ENCODE results near the gene TRIO.
"Not testable (repeated sequence)": the region's sequence is repeated elsewhere in the genome, so short reads cannot be mapped to it uniquely, and the experiment has no call there.

Gene TRIO

DNA sequence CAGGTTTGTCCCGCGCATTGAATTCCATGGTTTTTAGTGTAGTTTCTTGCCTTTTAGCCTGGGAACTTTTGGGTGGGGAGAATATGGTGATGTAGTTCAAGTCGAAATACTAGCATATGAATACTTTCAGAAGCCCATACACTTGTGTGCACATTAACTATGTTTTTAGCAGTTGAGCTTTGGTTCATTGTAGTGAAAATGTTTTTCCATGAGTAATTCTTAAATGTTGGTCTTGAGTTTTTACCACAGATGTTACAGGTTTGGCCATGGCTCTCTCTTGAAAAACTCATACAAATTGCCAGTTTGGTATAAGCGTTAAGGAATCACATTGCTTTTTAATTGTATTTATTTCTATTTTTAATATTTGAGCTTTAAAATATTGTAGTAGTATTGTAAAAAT lies 45.6 kb downstream of the TRIO start:
- no peak for DNase-seq

GRCh38 chr5:14189680-14190079 lies 46.5 kb downstream of the TRIO start:
- DNase-seq: no peak

GRCh38 chr5:14190194-14191164 lies 47.3 kb downstream of the TRIO start:
- peak; percentile 79 for DNase-seq

GRCh38 chr5:14191325-14191724 lies 48.2 kb downstream of the TRIO start:
- DNase-seq: no peak

DNA sequence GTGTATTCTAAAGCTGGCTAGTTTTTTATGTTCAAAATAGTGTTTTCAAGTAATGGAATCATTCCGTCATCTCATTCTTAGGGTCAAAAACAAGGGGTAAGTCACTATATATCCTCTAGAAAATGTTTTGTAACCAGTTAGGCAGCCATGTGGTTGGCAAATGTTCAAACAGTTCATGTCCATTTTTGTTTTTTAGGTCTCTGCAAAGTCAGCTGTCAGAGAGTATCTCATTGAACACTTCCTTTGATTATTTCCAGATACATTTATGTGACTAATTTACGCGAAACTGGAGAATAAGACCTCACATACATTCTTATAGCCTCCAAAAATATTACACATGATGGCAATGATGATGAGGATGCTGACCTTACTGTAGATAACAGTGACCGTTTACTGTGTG lies 50.4 kb downstream of the TRIO start:
- no peak for DNase-seq

DNA sequence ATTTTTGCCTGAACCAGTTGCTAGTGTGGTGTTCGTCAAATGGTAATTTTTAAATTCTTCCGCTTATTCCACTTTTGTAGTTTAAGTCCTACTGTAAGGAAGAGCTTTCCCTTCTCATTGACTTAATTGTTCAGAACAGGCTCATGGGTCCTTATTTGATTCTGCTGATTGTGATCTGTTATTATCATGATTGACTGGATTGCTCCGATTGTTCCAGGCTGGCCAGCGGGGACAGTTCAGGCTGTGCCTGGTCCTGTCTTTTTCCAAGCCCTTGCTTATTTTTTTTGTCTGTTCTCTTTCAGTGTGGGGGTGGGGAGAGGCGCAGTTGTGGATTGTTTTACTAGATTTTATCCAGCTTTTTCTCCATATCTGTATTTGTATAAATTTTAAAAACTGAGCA lies 52.4 kb downstream of the TRIO start:
- no peak for DNase-seq

DNA sequence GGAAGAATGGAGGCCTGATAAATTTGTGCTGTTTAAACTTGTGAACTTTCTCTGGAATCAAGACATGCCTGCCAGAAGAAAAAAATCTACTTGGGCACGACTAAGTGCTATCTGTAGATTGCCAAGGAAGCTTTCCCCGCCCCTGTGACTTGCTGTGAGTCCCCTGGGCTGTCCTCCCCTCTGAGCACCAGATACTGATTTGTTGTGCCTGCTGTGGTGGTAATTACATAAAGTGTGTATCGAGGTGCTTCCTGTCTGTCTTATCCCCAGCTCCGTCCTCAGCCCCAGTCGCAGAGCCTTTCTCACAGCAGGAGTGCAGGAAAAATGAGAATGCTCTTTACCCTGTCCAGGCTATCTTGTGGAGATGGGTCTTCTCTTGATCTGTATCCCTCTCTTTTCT lies 53.9 kb downstream of the TRIO start:
- DNase-seq: no peak

DNA sequence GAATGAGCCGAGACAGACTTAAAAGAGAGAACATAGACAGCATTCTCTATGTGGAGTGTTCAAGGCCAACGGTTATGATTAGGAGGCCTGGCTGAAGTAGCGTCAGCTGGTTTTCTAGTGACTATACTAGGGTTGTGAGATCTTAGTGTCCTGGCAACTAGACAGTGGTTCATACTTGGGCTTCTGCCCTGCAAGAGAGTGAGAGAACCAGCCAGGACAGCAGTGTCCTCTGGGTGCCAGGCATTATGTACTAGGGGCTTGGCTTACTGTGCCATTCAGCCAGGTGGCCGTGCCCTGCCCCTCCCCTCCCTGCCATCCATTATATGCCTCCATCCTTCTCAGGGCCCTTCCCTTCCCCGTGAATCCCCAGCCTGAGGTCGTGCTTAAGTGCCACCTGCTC lies 56.8 kb downstream of the TRIO start:
- no peak for DNase-seq

GRCh38 chr5:14200312-14200990 lies 57.3 kb downstream of the TRIO start:
- DNase-seq: no peak

- no peak for DNase-seq
These were observed 58.3 kb downstream of the TRIO start for GRCh38 chr5:14201325-14202045.

DNA sequence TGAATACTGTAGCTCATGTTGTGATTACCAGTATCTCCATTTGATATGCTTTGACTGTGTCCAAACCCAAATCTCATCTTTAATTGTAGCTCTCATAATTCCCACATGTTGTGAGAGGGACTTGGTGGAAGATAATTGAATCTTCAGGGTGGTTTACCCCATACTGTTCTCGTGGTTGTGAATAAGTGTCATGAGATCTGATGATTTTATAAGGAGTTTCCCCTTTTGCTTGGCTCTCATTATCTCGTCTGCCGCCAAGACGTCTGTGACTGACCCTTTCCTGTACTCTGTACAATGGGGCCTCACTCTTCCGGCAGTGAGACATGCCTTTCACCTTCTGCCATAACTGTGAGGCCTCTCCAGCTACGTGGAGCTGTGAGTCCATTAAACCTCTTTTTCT lies 59.3 kb downstream of the TRIO start:
- DNase-seq: no peak

DNA sequence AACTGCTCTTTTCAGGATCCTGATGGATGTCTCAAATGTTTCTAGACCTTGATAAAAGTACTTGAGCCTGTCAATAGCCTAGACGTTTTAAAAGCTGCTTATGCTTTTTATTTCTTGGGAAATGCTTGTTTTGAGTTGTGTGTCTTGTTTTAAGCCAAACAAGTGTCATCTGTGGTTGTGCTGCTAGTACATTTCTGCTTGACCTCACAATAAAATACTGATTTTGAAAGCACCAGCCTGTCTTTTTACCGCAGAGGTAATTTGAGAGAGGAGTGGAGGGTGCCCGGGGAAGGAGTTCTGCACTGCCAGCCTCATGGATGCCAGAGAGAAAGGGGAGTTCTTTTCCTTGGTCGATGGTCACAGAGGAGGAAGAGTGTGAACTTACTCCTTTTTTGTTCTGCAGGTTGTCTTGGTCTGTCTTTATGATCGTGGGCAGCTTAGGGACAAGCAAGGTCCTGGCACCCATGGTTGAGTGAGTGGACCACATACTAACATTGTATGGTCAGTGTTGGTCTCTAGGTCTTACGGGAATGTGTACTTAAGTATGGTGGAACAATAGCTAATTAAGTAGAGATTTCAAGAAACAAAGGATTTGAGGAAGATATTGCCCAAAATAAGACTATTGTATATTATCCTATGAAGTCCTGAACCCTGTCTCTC lies 61.0 kb downstream of the TRIO start:
- DNase-seq: no peak

GRCh38 chr5:14204785-14205321 lies 61.7 kb downstream of the TRIO start:
- DNase-seq: peak; percentile 43

GRCh38 chr5:14206028-14206725 lies 63.0 kb downstream of the TRIO start:
- DNase-seq: no peak

- not testable (repeated sequence) for DNase-seq
These were observed 64.3 kb downstream of the TRIO start for GRCh38 chr5:14207428-14207827.

DNA sequence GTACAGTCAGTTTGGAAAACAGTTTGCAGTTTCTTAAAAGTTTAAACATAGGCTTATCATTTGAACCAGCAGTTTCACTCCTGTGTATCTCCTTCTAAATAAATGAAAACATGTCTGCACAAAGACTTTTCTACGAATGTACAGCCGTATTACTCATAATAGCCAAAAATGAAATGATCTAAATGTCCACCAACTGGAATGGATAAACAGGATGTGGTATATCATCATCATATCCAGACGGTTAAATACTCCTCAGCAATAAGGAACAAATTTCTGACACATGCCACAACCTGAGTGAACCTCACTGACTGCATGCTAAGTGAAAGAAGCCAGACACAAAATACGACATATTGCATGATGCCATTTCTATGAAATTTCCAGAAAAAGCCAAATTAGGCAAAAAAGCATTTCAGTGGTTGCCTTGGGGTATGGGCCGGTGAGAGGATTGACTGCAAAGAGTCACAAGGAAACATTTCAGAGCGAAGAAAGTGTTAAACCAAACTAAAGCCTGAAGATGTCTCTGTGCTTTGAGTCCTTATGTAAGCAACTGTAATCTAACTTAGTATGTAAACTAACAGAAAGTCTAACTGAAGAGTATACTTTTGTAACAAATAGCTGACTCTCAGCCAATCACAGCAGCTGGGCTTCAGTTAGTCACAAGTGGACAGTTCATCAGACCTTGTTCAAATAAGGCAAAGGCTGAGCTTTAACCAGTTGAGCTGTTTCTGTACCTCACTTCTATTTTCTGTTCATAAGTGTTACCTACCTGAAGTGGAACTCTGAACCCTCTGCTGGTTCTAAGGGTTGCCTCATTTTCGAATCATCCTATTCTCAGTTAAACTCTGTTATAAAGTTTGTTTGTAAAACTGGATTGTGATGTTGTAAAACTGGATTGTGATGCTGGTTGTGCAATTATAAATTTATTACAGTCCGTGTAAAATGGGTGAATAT lies 65.2 kb downstream of the TRIO start:
- no peak for DNase-seq

- DNase-seq: no peak
These were observed 66.2 kb downstream of the TRIO start for GRCh38 chr5:14209222-14209822.

- DNase-seq: no peak
These were observed 66.7 kb downstream of the TRIO start for GRCh38 chr5:14209836-14210235.

- DNase-seq: no peak
These were observed 67.6 kb downstream of the TRIO start for GRCh38 chr5:14210729-14211128.

Measured in NCI-H146 (cell line).